NCI-H187 (cell line): ENCODE data around the gene ZFP36L1.

Experiments used
- DNase-seq, 2 experiments: peaks; one replicate each; lab custom pipeline; 2025; lab: John Stamatoyannopoulos, UW

Gene ZFP36L1

DNA sequence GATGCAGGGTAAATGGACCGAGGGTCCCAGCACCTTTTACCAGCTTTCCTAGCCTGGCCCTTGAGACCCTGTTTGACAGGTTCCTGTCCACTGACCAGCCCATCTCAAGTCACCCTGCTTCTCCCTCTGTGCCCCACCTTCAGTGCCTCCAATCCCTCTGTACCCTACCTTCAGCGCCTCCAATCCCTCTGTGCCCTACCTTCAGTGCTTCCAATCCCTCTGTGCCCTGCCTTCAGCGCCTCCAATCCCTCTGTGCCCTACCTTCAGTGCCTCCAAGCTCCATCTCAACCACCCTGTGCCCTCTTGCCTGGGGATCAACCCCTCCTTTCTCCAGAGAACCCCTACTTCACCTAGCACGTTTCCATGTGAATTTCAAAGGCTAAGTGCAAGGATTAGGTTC lies 54.3 kb downstream of the ZFP36L1 start:
- DNase-seq = no peak
